K562 (cell line): Measurements from ENCODE around the gene SAFB. TPM values are rescaled to one million over a fixed set of nuclear protein-coding genes. Genes with fewer than 3 reads are reported as not detected.
A peak's percentile ranks its signal among the peaks of the same experiment; 100 is the strongest.

ENCODE experiments used
- FOSL1 ChIP-seq: fragments of 200-800 bp; sonication (Bioruptor generic); conservative IDR thresholded peaks from 2 replicates; pipeline ENCODE4 v1.6.1; 2016; ENCODE audit warnings: missing genetic modification characterization, missing compliant biosample characterization
- GTF3C2 ChIP-seq: IDR thresholded peaks from 3 replicates; pipeline ENCODE4 v1.6.1; 2011; ENCODE audit warnings: borderline replicate concordance, mild to moderate bottlenecking, moderate library complexity; ENCODE audit not compliant: insufficient read length; ENCODE audit errors: extremely low read depth
- HDAC1 ChIP-seq, 2 experiments: fragments of 450-650 bp; IDR thresholded peaks; 2 replicates each; pipeline ENCODE4 v1.6.1; 2016 to 2017; ENCODE audit warnings: inconsistent platforms in 1 of 2, mild to moderate bottlenecking in 1 of 2, moderate library complexity in 1 of 2
- MBD2 ChIP-seq: sonication (generic); IDR thresholded peaks from 2 replicates; pipeline ENCODE4 v1.6.1; 2016; ENCODE audit warnings: low read depth, borderline replicate concordance
- PBX2 ChIP-seq, 2 experiments: IDR thresholded peaks in 1 of 2; conservative IDR thresholded peaks in 1 of 2; 2 replicates each; pipeline ENCODE4 v1.6.1; 2016; ENCODE audit warnings: low read depth in 2 of 2, mild to moderate bottlenecking in 1 of 2, missing compliant biosample characterization in 1 of 2, missing genetic modification characterization in 1 of 2, moderate library complexity in 1 of 2
- polyA plus RNA-seq, 8 experiments: library from polyadenylated mRNA; depleted of rRNA in 4 of 8; stranded (reverse) in 5 of 8; unstranded in 3 of 8; fragments of >200 nt; fragmentation: Nextera tagmentation in 2 of 8; fragmentation: Illumina TruSeq in 1 of 8; extraction: Ambion mirVana in 2 of 8; extraction: Trizol in 1 of 8; gene quantifications; 2 replicates each; pipeline versions ENCODE4 v1.2.1 to v1.2.3, GENCODE V29; 2011 to 2014; ENCODE audit warnings: inconsistent platforms in 1 of 8, missing spikeins in 1 of 8
- total RNA-seq, 7 experiments: library from RNA; depleted of rRNA in 6 of 7; stranded (reverse); fragments of >200 nt in 6 of 7; fragmentation: Illumina TruSeq in 2 of 7; extraction: Trizol in 2 of 7; gene quantifications; 2 replicates each; pipeline versions ENCODE4 v1.2.1 to v1.2.3, GENCODE V29; 2011 to 2021; ENCODE audit warnings: low replicate concordance in 1 of 7
- TF ChIP-seq, protein P1 (sequence below), 2 experiments: fragments of 450-650 bp; IDR thresholded peaks; 2 replicates each; pipeline ENCODE4 v1.6.1; 2018; ENCODE audit warnings: mild to moderate bottlenecking in 2 of 2, low read depth in 1 of 2; ENCODE audit not compliant: partially characterized antibody in 2 of 2
- TF ChIP-seq, protein P2 (sequence below), 3 experiments: fragments of 200-800 bp in 1 of 3; fragments of 250-450 bp in 1 of 3; fragments of 450-650 bp in 1 of 3; sonication (Bioruptor Pico) in 1 of 3; sonication (Bioruptor generic) in 1 of 3; formaldehyde crosslinking in 1 of 3; IDR thresholded peaks; 2 replicates each; pipeline versions ENCODE4 v1.6.1 to v1.8.0; 2016 to 2022; ENCODE audit warnings: mild to moderate bottlenecking in 2 of 3, missing genetic modification characterization in 2 of 3, missing compliant biosample characterization in 1 of 3, moderate library complexity in 1 of 3

SAFB gene
- total and polyA plus RNA-seq, 9 of the 15 experiments (the other 6 are each of a cell fraction or from before 2014, with no cell fraction given): 1.1 to 151 (median 83.1) TPM

GRCh38 chr19:5680437-5681368, 57.8 kb downstream of the SAFB start, which contains the start of the genes HSD11B1L and MICOS13 (continued):
- no peak for TF ChIP-seq GTF3C2
- TF ChIP-seq, protein P1, sequence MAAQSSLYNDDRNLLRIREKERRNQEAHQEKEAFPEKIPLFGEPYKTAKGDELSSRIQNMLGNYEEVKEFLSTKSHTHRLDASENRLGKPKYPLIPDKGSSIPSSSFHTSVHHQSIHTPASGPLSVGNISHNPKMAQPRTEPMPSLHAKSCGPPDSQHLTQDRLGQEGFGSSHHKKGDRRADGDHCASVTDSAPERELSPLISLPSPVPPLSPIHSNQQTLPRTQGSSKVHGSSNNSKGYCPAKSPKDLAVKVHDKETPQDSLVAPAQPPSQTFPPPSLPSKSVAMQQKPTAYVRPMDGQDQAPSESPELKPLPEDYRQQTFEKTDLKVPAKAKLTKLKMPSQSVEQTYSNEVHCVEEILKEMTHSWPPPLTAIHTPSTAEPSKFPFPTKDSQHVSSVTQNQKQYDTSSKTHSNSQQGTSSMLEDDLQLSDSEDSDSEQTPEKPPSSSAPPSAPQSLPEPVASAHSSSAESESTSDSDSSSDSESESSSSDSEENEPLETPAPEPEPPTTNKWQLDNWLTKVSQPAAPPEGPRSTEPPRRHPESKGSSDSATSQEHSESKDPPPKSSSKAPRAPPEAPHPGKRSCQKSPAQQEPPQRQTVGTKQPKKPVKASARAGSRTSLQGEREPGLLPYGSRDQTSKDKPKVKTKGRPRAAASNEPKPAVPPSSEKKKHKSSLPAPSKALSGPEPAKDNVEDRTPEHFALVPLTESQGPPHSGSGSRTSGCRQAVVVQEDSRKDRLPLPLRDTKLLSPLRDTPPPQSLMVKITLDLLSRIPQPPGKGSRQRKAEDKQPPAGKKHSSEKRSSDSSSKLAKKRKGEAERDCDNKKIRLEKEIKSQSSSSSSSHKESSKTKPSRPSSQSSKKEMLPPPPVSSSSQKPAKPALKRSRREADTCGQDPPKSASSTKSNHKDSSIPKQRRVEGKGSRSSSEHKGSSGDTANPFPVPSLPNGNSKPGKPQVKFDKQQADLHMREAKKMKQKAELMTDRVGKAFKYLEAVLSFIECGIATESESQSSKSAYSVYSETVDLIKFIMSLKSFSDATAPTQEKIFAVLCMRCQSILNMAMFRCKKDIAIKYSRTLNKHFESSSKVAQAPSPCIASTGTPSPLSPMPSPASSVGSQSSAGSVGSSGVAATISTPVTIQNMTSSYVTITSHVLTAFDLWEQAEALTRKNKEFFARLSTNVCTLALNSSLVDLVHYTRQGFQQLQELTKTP (IDR thresholded peaks at IDR 0.05; ENCODE audit: low read depth in 1 of 2, partially characterized antibody in 2 of 2): peak in 1 of 2 experiments; percentile 99
- TF ChIP-seq MBD2: peak; percentile 94
- TF ChIP-seq PBX2 (CRISPR knock-in tag; IDR thresholded peaks at IDR 0.05; ENCODE audit: low read depth): no peak
- TF ChIP-seq PBX2 (tag; conservative IDR thresholded peaks at IDR 0.05; ENCODE audit: low read depth): no peak
- TF ChIP-seq FOSL1: peak; percentile 54
- TF ChIP-seq HDAC1 (IDR thresholded peaks at IDR 0.05): no peak; a peak in 1 of 4 replicates
- TF ChIP-seq, protein P2, sequence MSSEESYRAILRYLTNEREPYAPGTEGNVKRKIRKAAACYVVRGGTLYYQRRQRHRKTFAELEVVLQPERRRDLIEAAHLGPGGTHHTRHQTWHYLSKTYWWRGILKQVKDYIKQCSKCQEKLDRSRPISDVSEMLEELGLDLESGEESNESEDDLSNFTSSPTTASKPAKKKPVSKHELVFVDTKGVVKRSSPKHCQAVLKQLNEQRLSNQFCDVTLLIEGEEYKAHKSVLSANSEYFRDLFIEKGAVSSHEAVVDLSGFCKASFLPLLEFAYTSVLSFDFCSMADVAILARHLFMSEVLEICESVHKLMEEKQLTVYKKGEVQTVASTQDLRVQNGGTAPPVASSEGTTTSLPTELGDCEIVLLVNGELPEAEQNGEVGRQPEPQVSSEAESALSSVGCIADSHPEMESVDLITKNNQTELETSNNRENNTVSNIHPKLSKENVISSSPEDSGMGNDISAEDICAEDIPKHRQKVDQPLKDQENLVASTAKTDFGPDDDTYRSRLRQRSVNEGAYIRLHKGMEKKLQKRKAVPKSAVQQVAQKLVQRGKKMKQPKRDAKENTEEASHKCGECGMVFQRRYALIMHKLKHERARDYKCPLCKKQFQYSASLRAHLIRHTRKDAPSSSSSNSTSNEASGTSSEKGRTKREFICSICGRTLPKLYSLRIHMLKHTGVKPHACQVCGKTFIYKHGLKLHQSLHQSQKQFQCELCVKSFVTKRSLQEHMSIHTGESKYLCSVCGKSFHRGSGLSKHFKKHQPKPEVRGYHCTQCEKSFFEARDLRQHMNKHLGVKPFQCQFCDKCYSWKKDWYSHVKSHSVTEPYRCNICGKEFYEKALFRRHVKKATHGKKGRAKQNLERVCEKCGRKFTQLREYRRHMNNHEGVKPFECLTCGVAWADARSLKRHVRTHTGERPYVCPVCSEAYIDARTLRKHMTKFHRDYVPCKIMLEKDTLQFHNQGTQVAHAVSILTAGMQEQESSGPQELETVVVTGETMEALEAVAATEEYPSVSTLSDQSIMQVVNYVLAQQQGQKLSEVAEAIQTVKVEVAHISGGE (CRISPR knock-in tag; IDR thresholded peaks at IDR 0.05): peak in 2 of 3 experiments; percentile 56 to 95; a peak in 3 of 6 replicates
